NT2/D1 (cell line): ENCODE results near the gene DOCK1.

Experiments
- DNase-seq: peaks from one replicate; pipeline ENCODE4 v3.0.0-alpha.2; 2011; ENCODE audit warnings: low read depth, low spot score
- H3K27me3 ChIP-seq: 2 replicates; pipeline ENCODE4 v1.6.0; 2011; ENCODE audit warnings: mild to moderate bottlenecking; ENCODE audit not compliant: insufficient read length, insufficient read depth
- H3K36me3 ChIP-seq: 2 replicates; pipeline ENCODE4 v1.6.1; 2011; ENCODE audit warnings: mild to moderate bottlenecking, low read length, mixed read lengths; ENCODE audit not compliant: insufficient read depth, insufficient read length
- H3K4me1 ChIP-seq: 2 replicates; pipeline ENCODE4 v1.5.1; 2011; ENCODE audit not compliant: insufficient read depth, insufficient read length
- H3K4me3 ChIP-seq: 2 replicates; pipeline ENCODE4 v1.5.1; 2011; ENCODE audit warnings: low read depth; ENCODE audit not compliant: insufficient read length
- H3K9ac ChIP-seq: 2 replicates; pipeline ENCODE4 v1.6.0; 2011; ENCODE audit warnings: low read depth; ENCODE audit not compliant: insufficient read length
- H3K9me3 ChIP-seq: 2 replicates; pipeline ENCODE4 v1.5.1; 2011; ENCODE audit warnings: mild to moderate bottlenecking, low read length; ENCODE audit not compliant: insufficient read depth
- SUZ12 ChIP-seq: IDR thresholded peaks from 2 replicates; pipeline ENCODE4 v1.6.1; 2011; ENCODE audit not compliant: insufficient read length, insufficient read depth; ENCODE audit errors: extremely low read depth
- YY1 ChIP-seq: IDR thresholded peaks from 2 replicates; pipeline ENCODE4 v1.6.1; 2011; ENCODE audit not compliant: insufficient read length, insufficient read depth
- ZNF274 ChIP-seq: IDR thresholded peaks from 2 replicates; pipeline ENCODE4 v1.6.1; 2011; ENCODE audit warnings: mild to moderate bottlenecking, low read depth, low read length

The DOCK1 gene

DNA sequence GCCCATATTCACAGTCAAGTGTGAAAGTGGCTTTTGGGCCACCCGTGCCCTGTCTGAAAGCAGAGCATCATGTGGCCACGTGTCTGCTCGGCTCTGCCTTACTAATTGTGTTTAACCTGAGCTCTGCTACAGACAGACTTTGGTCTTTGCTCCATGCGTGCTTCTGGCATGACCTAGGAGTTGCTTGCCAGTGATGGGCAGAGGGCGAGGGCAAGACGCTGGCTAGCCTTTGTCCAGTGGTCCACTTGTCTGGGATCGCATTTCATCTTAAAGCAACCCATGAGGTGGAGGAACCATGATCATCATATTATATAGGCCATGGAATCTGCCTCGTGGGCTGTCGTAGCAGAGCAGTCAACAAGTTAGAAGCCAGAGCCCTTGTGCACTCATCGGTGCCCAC is 414.5 kb downstream of the DOCK1 start:
- no peaks in the 10 kb centered on the region for H3K36me3 ChIP-seq
- no peak overlapping the region for H3K4me3 ChIP-seq
- no peak overlapping the region for H3K9ac ChIP-seq
- peaks cover 2% of the 10 kb centered on the region for H3K4me1 ChIP-seq
- TF ChIP-seq ZNF274 (no peak), SUZ12 (no peak), YY1 (no peak)
- H3K9me3 ChIP-seq = no peaks in the 10 kb centered on the region
- no peak for DNase-seq
- H3K27me3 ChIP-seq = no peaks in the 10 kb centered on the region

DNA sequence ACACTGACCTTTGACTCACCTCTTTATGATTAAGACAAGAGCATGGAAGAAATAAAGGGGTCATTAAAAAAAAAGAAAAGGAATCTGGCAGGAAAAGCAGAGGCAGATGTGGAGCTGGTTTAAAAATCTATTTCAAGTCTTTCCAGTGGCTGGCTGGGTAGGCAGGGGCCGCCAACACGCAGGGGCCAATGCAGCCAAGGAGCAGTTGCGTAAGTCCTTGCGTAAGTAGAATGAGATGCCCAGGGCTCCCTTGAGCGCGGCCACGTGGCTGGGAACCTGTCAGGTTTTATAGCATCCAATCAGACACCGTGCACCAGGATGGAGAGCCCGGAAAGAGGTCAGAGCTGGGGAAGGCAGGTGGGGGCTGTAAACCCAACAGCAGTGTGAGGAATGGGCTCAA is 414.9 kb downstream of the DOCK1 start:
- DNase-seq = no peak
- no peak for TF ChIP-seq ZNF274
- TF ChIP-seq YY1 = no peak
- no peak for TF ChIP-seq SUZ12
- Histone ChIP-seq H3K27me3 (no peaks in the 10 kb centered on the region), H3K4me1 (peaks cover 2% of the 10 kb centered on the region), H3K9ac (no peak overlapping the region), H3K36me3 (no peaks in the 10 kb centered on the region), H3K9me3 (no peaks in the 10 kb centered on the region), H3K4me3 (no peak overlapping the region)

DNA sequence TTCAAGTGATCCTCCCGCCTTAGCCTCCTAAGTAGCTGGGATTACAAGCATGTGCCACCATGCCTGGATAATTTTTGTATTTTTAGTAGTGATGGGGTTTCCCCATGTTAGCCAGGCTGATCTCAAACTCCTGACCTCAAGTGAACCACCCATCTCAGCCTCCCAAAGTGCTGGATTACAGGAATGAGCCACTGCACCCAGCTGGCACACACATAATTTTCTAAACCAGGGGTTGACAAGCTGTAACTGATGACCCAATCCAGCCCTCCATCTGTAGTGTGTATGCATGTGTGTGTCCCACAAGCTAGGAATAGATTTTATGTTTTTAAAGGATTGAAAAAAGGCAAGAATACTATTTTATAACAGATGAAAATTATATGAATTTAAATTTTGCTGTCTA is 417.1 kb downstream of the DOCK1 start:
- no peaks in the 10 kb centered on the region for H3K36me3 ChIP-seq
- peaks cover 2% of the 10 kb centered on the region for H3K4me1 ChIP-seq
- TF ChIP-seq SUZ12 (no peak), YY1 (no peak), ZNF274 (no peak)
- no peaks in the 10 kb centered on the region for H3K9me3 ChIP-seq
- H3K27me3 ChIP-seq = no peaks in the 10 kb centered on the region
- H3K4me3 ChIP-seq = no peak overlapping the region
- H3K9ac ChIP-seq = no peak overlapping the region
- no peak for DNase-seq

DNA sequence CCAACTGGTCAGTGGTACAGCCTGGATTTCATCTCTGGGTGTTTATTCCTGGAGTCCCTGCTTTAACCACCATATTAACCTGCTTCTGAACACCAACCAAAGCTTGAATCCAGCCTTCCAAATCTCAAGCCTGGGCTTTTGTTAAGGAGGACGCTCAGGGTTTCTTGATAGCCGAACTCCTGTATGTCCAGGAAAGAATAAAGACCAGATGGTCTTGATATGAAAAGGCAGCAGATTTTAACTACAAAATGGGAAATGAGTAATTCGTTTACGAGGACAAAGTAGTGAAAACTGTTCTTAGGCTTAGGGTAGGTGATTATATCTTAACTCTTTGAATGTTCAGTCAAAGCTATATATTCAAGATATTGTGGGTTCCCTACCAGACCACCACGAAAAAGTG is 420.3 kb downstream of the DOCK1 start:
- Histone ChIP-seq H3K27me3 (no peaks in the 10 kb centered on the region), H3K36me3 (no peaks in the 10 kb centered on the region), H3K4me1 (no peaks in the 10 kb centered on the region), H3K9me3 (no peaks in the 10 kb centered on the region), H3K9ac (no peak overlapping the region), H3K4me3 (no peak overlapping the region)
- no peak for TF ChIP-seq SUZ12
- no peak for TF ChIP-seq ZNF274
- no peak for TF ChIP-seq YY1
- no peak for DNase-seq

DNA sequence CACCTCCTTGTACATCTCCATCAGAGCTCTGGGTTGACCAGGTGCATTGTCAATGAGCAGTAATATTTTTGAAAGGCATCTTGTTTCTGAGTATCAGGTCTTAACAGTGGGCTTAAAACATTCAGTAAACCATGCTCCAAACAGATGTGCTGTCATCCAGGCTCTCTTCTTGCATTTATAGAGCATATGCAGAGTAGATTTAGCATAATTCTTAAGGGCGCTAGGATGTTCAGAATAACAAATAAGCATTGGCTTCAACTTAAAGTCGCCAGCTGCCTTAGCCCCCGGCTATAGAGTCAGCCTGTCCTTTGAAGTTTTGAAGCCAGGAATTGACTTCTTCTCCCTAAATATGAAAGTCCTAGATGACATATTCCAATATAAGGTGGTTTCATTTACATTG is 421.7 kb downstream of the DOCK1 start:
- no peaks in the 10 kb centered on the region for H3K27me3 ChIP-seq
- H3K4me3 ChIP-seq = no peak overlapping the region
- H3K9ac ChIP-seq = no peak overlapping the region
- no peaks in the 10 kb centered on the region for H3K36me3 ChIP-seq
- no peaks in the 10 kb centered on the region for H3K4me1 ChIP-seq
- no peaks in the 10 kb centered on the region for H3K9me3 ChIP-seq
- no peak for DNase-seq
- TF ChIP-seq SUZ12 (no peak), ZNF274 (no peak), YY1 (no peak)

DNA sequence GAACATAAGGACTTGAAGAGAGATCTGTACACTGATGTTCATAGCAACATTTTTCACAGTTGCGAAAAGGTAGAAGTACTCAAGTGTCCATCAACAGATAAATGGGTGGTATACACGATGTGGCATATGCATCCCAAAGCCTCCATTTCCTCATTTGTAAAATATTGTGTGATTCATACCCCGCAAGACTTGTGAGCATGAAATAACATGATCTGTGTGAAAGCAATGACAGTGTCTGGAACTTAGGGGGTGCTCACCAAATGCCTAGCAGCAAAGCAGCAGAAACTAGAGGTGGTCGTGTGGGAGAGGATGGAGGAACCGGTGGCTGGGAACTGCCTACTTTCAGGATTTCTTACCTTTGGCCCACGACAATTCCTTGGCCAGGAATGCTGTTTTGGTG is 426.5 kb downstream of the DOCK1 start:
- no peak overlapping the region for H3K4me3 ChIP-seq
- no peak for TF ChIP-seq ZNF274
- TF ChIP-seq SUZ12 = no peak
- no peak for TF ChIP-seq YY1
- H3K36me3 ChIP-seq = no peaks in the 10 kb centered on the region

DNA sequence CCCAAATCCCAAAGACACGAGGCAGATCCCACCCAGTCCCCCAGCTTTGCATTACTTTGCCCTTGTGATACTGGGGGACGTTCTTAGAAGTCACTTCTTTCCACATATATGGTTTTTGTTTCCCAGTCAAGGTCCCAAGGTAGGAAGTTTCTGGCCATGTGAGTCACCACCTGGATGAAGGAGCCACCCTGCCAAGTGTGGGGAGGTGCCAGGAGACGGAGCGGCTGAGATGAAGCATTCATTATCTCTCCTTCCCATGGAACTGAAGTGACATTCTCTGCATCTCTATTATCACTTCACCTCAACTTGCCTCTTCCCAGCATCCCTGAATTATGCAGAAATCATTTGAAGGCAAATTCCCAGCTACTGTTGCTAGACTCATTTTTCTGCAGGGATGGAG is 427.4 kb downstream of the DOCK1 start:
- H3K4me1 ChIP-seq = no peaks in the 10 kb centered on the region

More for the DNA sequence above, 426.5 kb downstream of the DOCK1 start:
- DNase-seq = no peak
- H3K27me3 ChIP-seq = no peaks in the 10 kb centered on the region
- H3K9me3 ChIP-seq = no peaks in the 10 kb centered on the region
- H3K4me1 ChIP-seq = no peaks in the 10 kb centered on the region
- no peak overlapping the region for H3K9ac ChIP-seq

More for the DNA sequence above, 427.4 kb downstream of the DOCK1 start:
- H3K9me3 ChIP-seq = no peaks in the 10 kb centered on the region
- no peak overlapping the region for H3K9ac ChIP-seq
- no peaks in the 10 kb centered on the region for H3K27me3 ChIP-seq
- no peak overlapping the region for H3K4me3 ChIP-seq
- TF ChIP-seq ZNF274 (no peak), YY1 (no peak), SUZ12 (no peak)
- no peak for DNase-seq
- H3K36me3 ChIP-seq = no peaks in the 10 kb centered on the region
